ENCODE results near the gene KATNIP.

GRCh38 chr16:27595475-27595874 lies 45.5 kb downstream of the KATNIP start:
- TF ChIP-seq POLR2A (IDR thresholded peaks at IDR 0.05), result no peak
- TF ChIP-seq CTCF (IDR thresholded peaks at IDR 0.05), result no peak

All from sigmoid colon (tissue), 3 donors.